GM23338 (cell line): ENCODE measurements around the gene ANO7. TPM values are rescaled to one million over a fixed set of nuclear protein-coding genes. Genes with fewer than 3 reads are reported as not detected.

Experiments used
- ATAC-seq: fragments of 200-7000 bp; cut with Tn5 transposase; 3 replicates; pipeline ENCODE4 v1.9.1; 2020
- DNase-seq: peaks from one replicate; pipeline ENCODE4 v3.0.0-alpha.2; 2015; ENCODE audit warnings: low spot score
- H2AFZ ChIP-seq: fragments of 200-600 bp; sonication (generic); 2 replicates; pipeline ENCODE4 v1.8.0; 2016; ENCODE audit warnings: antibody characterized with exemption, mild to moderate bottlenecking, moderate library complexity
- H3F3A ChIP-seq: fragments of 200-600 bp; sonication (generic); replicated peaks from 2 replicates; pipeline ENCODE4 v1.8.0; 2017; ENCODE audit warnings: antibody characterized with exemption, mixed run types, low read depth
- H3K27ac ChIP-seq: fragments of 200-600 bp; sonication (generic); 2 replicates; pipeline ENCODE4 v1.6.1; 2016; ENCODE audit warnings: low read depth
- H3K27me3 ChIP-seq: fragments of 200-600 bp; sonication (generic); 2 replicates; pipeline ENCODE4 v1.8.0; 2016; ENCODE audit warnings: mild to moderate bottlenecking, mixed run types, moderate library complexity; ENCODE audit not compliant: insufficient read depth
- H3K36me3 ChIP-seq: fragments of 200-600 bp; sonication (generic); 2 replicates; pipeline ENCODE4 v1.8.0; 2016; ENCODE audit warnings: mild to moderate bottlenecking; ENCODE audit not compliant: insufficient read depth
- H3K4me1 ChIP-seq: fragments of 200-600 bp; sonication (generic); 2 replicates; pipeline ENCODE4 v1.8.0; 2016; ENCODE audit warnings: mild to moderate bottlenecking, moderate library complexity; ENCODE audit not compliant: insufficient read depth
- H3K4me2 ChIP-seq: fragments of 200-600 bp; sonication (generic); 2 replicates; pipeline ENCODE4 v1.7.1; 2017; ENCODE audit warnings: mixed run types
- H3K4me3 ChIP-seq: fragments of 200-600 bp; sonication (generic); 2 replicates; pipeline ENCODE4 v1.6.1; 2016; ENCODE audit warnings: mixed run types
- H3K79me2 ChIP-seq: fragments of 200-600 bp; sonication (generic); replicated peaks from 2 replicates; pipeline ENCODE4 v1.8.0; 2017; ENCODE audit warnings: mild to moderate bottlenecking; ENCODE audit not compliant: insufficient read depth
- H3K9me2 ChIP-seq: fragments of 200-600 bp; sonication (generic); 2 replicates; pipeline ENCODE4 v1.8.0; 2017; ENCODE audit not compliant: insufficient read depth
- H4K20me1 ChIP-seq: fragments of 200-600 bp; sonication (generic); replicated peaks from 2 replicates; pipeline ENCODE4 v1.8.0; 2017; ENCODE audit warnings: mild to moderate bottlenecking; ENCODE audit not compliant: insufficient read depth
- H3K27ac Mint-ChIP-seq: 2 replicates; pipeline ENCODE4 v1.8.0; 2020; ENCODE audit warnings: inconsistent platforms, mild to moderate bottlenecking, moderate library complexity, mixed read lengths
- H3K27me3 Mint-ChIP-seq: 3 replicates; pipeline ENCODE4 v1.8.0; 2022; ENCODE audit warnings: low read depth, mild to moderate bottlenecking, moderate library complexity, mixed read lengths, inconsistent platforms; ENCODE audit not compliant: insufficient read depth, poor library complexity
- H3K36me3 Mint-ChIP-seq: 3 replicates; pipeline ENCODE4 v1.8.0; 2021; ENCODE audit warnings: low read depth, mild to moderate bottlenecking, inconsistent platforms, moderate library complexity, mixed read lengths
- H3K4me1 Mint-ChIP-seq: 3 replicates; pipeline ENCODE4 v1.8.0; 2020; ENCODE audit warnings: mild to moderate bottlenecking, inconsistent platforms, mixed read lengths
- H3K4me3 Mint-ChIP-seq: 3 replicates; pipeline ENCODE4 v1.8.0; 2021; ENCODE audit warnings: moderate library complexity, mild to moderate bottlenecking, inconsistent platforms, mixed read lengths
- H3K9me3 Mint-ChIP-seq: 3 replicates; pipeline ENCODE4 v1.8.0; 2020; ENCODE audit warnings: moderate library complexity, mild to moderate bottlenecking, inconsistent platforms, mixed read lengths
- EZH2 ChIP-seq: fragments of 200-600 bp; sonication (generic); IDR thresholded peaks from one replicate; pipeline ENCODE4 v1.8.0; 2017; ENCODE audit warnings: antibody characterized with exemption, mild to moderate bottlenecking, low read depth; ENCODE audit not compliant: unreplicated experiment
- STAT1 ChIP-seq: IDR thresholded peaks from one replicate; pipeline ENCODE4 v1.6.1; 2016; ENCODE audit warnings: antibody characterized with exemption; ENCODE audit not compliant: unreplicated experiment
- ZNF331 ChIP-seq: fragments of 250-450 bp; sonication (Bioruptor Pico); IDR thresholded peaks from 2 replicates; pipeline ENCODE4 v1.5.0; 2020; ENCODE audit warnings: low read depth, mild to moderate bottlenecking, moderate library complexity
- polyA plus RNA-seq: library from polyadenylated mRNA; unstranded; fragments of >200 nt; fragmentation: Nextera tagmentation; extraction: Ambion mirVana; gene quantifications from 2 replicates; pipeline ENCODE4 v1.2.1, GENCODE V29; 2016
- total RNA-seq: library from RNA; depleted of rRNA; stranded (reverse); fragments of >200 nt; shearing (Covaris generic); gene quantifications from 2 replicates; pipeline ENCODE4 v1.2.3, GENCODE V29; 2014
- TF ChIP-seq, protein P1 (sequence below): IDR thresholded peaks from 2 replicates; pipeline ENCODE4 v1.6.1; 2016; ENCODE audit warnings: antibody characterized with exemption

The ANO7 gene
- total and polyA plus RNA-seq, 2 experiments from 2014 or later, result 3.6 to 5.1 TPM

DNA sequence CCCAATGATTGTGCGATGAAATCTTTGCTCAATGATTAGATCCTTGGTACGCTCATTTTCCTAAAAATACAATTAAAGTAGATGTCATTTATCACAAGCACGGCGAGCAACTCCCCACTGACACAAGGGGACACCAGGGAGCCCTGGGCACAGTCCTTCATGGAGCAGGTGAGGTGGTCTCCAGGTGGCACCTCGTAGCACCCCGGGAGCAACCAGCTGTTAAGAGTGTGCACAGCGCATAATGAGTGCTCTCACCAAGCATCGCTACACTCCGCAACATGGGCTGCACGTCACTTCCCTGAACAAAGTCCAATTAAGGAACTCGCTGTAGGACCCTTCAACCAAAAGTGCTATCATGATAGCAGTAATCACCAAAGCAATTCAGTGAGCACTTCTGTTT lies 59.8 kb downstream of the ANO7 start:
- no peak overlapping the region for H3K4me2 ChIP-seq
- peaks cover 2% of the 10 kb centered on the region for H3K27me3 Mint-ChIP-seq
- H3K4me3 Mint-ChIP-seq, result no peak overlapping the region
- DNase-seq (no peak), ATAC-seq (no peak)
- no peak overlapping the region for H2AFZ ChIP-seq
- no peak overlapping the region for H3K27ac Mint-ChIP-seq
- H3K4me1 Mint-ChIP-seq, result no peaks in the 10 kb centered on the region
- peaks cover 95% of the 10 kb centered on the region for H3K36me3 Mint-ChIP-seq
- peaks cover 3% of the 10 kb centered on the region; the same call in 1 of the 2 replicates for H3K79me2 ChIP-seq
- TF ChIP-seq, protein P1, sequence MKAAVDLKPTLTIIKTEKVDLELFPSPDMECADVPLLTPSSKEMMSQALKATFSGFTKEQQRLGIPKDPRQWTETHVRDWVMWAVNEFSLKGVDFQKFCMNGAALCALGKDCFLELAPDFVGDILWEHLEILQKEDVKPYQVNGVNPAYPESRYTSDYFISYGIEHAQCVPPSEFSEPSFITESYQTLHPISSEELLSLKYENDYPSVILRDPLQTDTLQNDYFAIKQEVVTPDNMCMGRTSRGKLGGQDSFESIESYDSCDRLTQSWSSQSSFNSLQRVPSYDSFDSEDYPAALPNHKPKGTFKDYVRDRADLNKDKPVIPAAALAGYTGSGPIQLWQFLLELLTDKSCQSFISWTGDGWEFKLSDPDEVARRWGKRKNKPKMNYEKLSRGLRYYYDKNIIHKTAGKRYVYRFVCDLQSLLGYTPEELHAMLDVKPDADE, result no peak
- TF ChIP-seq STAT1 (no peak), EZH2 (no peak)
- peaks cover 88% of the 10 kb centered on the region for H3K36me3 ChIP-seq
- no peaks in the 10 kb centered on the region for H3K4me1 ChIP-seq
- peaks cover 20% of the 10 kb centered on the region for H4K20me1 ChIP-seq
- H3F3A ChIP-seq, result no peaks in the 10 kb centered on the region
- no peaks in the 10 kb centered on the region for H3K27me3 ChIP-seq
- H3K27ac ChIP-seq, result no peak overlapping the region
- no peaks in the 10 kb centered on the region for H3K9me3 Mint-ChIP-seq
- H3K9me2 ChIP-seq, result no peaks in the 10 kb centered on the region
- H3K4me3 ChIP-seq, result no peak overlapping the region

DNA sequence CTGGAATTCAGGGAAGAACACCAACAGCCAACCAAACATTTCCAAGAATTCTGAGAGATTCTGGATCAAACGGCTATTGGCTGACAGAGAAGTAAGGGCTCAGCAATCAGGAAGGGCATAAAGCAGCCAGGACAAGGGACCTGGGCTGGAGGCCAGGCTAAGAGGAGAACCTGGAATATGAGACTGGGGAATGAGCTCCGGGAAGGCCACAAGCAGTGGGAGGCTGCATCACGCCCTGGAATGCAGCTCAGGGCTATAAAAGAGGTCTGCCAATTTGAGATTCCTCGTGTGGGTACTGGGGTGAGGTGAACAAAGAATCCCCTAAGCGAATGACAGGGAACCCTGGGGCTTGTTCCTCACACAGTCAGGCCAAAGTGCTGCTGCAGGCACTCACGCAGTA lies 60.4 kb downstream of the ANO7 start:
- Mint-ChIP-seq H3K27me3 (peaks cover 2% of the 10 kb centered on the region), H3K4me1 (no peaks in the 10 kb centered on the region), H3K27ac (no peak overlapping the region), H3K9me3 (no peaks in the 10 kb centered on the region), H3K4me3 (no peak overlapping the region), H3K36me3 (peaks cover 95% of the 10 kb centered on the region)
- TF ChIP-seq EZH2, result no peak
- peaks cover 20% of the 10 kb centered on the region for H4K20me1 ChIP-seq
- H3K36me3 ChIP-seq, result peaks cover 91% of the 10 kb centered on the region
- ATAC-seq (no peak), DNase-seq (no peak)
- H3K4me3 ChIP-seq, result no peak overlapping the region
- no peaks in the 10 kb centered on the region for H3K9me2 ChIP-seq
- H3K27me3 ChIP-seq, result no peaks in the 10 kb centered on the region
- 0 out of 2 replicates have a peak, but pooled peaks cover 3% of the 10 kb centered on the region for H3K79me2 ChIP-seq
- no peak overlapping the region for H3K27ac ChIP-seq
- no peaks in the 10 kb centered on the region for H3F3A ChIP-seq
- no peak overlapping the region for H3K4me2 ChIP-seq
- H3K4me1 ChIP-seq, result no peaks in the 10 kb centered on the region
- no peak overlapping the region for H2AFZ ChIP-seq

DNA sequence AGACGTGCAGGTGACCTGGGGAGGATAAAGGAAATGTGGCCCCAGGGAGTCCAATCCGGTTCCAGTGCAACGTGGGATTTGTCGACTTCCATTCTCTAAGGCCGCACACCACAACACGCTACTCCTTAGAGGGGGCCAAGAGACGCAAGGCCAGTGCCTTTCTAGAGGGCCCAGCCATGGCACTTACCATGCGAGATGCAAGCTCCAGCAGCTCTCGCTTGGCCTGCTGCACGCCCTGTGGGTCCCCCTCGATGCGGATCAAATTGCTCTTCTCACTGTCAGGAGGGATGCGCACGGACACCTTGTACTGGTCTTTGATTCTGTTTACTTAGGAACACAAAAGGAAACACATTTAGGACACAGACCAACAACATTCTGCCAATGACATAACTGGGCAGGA lies 61.2 kb downstream of the ANO7 start:
- H3K4me3 Mint-ChIP-seq, result no peak overlapping the region
- no peaks in the 10 kb centered on the region for H3K27me3 ChIP-seq
- peaks cover 92% of the 10 kb centered on the region for H3K36me3 Mint-ChIP-seq
- no peak overlapping the region for H3K4me3 ChIP-seq
- H3K4me1 Mint-ChIP-seq, result no peaks in the 10 kb centered on the region
- H4K20me1 ChIP-seq, result peaks cover 17% of the 10 kb centered on the region
- H3F3A ChIP-seq, result no peaks in the 10 kb centered on the region
- no peaks in the 10 kb centered on the region for H3K4me1 ChIP-seq
- no peak overlapping the region for H3K27ac Mint-ChIP-seq
- H3K27me3 Mint-ChIP-seq, result peaks cover 2% of the 10 kb centered on the region
- H3K4me2 ChIP-seq, result no peak overlapping the region
- H3K79me2 ChIP-seq, result no peaks in the 10 kb centered on the region
- no peak for ATAC-seq
- H3K9me2 ChIP-seq, result no peaks in the 10 kb centered on the region
- H2AFZ ChIP-seq, result no peak overlapping the region
- H3K36me3 ChIP-seq, result peaks cover 87% of the 10 kb centered on the region
- no peak for DNase-seq
- H3K27ac ChIP-seq, result no peak overlapping the region
- TF ChIP-seq ZNF331 (CRISPR knock-in tag), result no peak
- H3K9me3 Mint-ChIP-seq, result no peaks in the 10 kb centered on the region
